Endothelial cell (in vitro differentiated cells): ENCODE results near the gene MED23. TPM values are rescaled to one million over a fixed set of nuclear protein-coding genes. Genes with fewer than 3 reads are reported as not detected.

Experiments used
- DNase-seq: peaks from one replicate; pipeline ENCODE4 v3.0.0; 2021; ENCODE audit warnings: low spot score
- H3K27ac Mint-ChIP-seq: one replicate; pipeline ENCODE4 v1.8.0; 2021; ENCODE audit warnings: mixed read lengths, inconsistent platforms; ENCODE audit not compliant: unreplicated experiment
- H3K27me3 Mint-ChIP-seq: one replicate; pipeline ENCODE4 v1.8.0; 2021; ENCODE audit warnings: mild to moderate bottlenecking, moderate library complexity, mixed read lengths, inconsistent platforms; ENCODE audit not compliant: unreplicated experiment
- H3K36me3 Mint-ChIP-seq: one replicate; pipeline ENCODE4 v1.8.0; 2021; ENCODE audit warnings: mild to moderate bottlenecking, low read depth, mixed read lengths, inconsistent platforms; ENCODE audit not compliant: unreplicated experiment
- H3K4me1 Mint-ChIP-seq: one replicate; pipeline ENCODE4 v1.8.0; 2021; ENCODE audit warnings: mild to moderate bottlenecking, mixed read lengths, inconsistent platforms; ENCODE audit not compliant: unreplicated experiment
- H3K4me3 Mint-ChIP-seq: one replicate; pipeline ENCODE4 v1.8.0; 2021; ENCODE audit warnings: mild to moderate bottlenecking, mixed read lengths, inconsistent platforms; ENCODE audit not compliant: unreplicated experiment
- H3K9me3 Mint-ChIP-seq: one replicate; pipeline ENCODE4 v1.8.0; 2021; ENCODE audit warnings: mixed read lengths, inconsistent platforms; ENCODE audit not compliant: unreplicated experiment
- total RNA-seq: library from RNA; stranded (reverse); fragmentation: NEBNext Ultra II Directional; extraction: Animal tissue kit (Norgen Biotek cat#: 25700); gene quantifications from one replicate; pipeline ENCODE4 v1.2.1, GENCODE V29; 2021; ENCODE audit not compliant: unreplicated experiment
- TF ChIP-seq, protein P1 (sequence below): fragments of 200-600 bp; sonication (generic); IDR thresholded peaks from one replicate; pipeline ENCODE4 v1.5.0; 2021; ENCODE audit warnings: antibody characterized with exemption; ENCODE audit not compliant: unreplicated experiment

Gene MED23
- total RNA-seq, 1 donor from 2014 or later: 32.1 TPM

DNA sequence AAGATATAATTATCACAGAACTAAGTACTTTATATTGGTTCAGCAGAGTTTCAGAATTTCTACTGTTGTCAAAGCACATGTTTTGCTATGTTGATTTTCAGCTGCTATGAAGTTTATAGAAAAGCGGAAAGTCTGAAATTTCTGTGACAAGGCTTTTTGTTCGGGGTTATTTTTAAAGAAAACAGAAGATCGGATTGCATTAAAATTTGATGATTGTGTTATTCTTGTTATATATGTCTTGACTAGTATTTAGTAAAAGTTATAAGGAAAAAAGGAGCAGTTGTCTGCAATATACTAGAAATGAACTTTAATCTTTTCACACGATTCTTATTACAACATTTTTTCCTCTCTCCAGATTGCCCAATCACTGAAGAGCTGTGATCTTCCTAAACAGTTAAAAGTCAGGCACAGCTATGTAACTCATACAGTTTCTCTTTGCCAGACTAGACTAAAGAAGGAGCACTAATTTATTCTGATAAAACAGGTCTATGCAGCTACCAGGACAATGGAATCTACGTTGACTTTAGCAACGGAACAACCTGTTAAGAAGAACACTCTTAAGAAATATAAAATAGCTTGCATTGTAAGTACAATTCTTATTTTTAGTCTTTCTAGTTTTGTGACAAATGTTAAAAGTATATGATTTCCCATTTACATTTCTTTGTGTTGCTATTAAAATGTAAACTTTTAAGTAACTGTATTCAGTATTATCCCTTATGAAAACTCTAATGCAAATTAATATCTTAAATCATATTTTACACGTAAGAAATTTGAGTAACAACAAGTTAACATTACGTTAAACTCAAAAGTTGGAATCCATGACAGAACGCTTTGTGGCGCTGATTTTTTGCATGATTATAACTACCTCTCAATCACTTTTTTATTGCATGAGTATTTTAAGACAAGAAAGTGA lies 9.1 kb upstream of the MED23 start, which contains the start of gene ENPP3:
ENPP3 (plus strand) TSS at position 423 of the 913 bp plus-strand sequence; CDS start at position 506, 83 bp downstream.
- no peak within 1 kb of the TSS for H3K27ac Mint-ChIP-seq

DNA sequence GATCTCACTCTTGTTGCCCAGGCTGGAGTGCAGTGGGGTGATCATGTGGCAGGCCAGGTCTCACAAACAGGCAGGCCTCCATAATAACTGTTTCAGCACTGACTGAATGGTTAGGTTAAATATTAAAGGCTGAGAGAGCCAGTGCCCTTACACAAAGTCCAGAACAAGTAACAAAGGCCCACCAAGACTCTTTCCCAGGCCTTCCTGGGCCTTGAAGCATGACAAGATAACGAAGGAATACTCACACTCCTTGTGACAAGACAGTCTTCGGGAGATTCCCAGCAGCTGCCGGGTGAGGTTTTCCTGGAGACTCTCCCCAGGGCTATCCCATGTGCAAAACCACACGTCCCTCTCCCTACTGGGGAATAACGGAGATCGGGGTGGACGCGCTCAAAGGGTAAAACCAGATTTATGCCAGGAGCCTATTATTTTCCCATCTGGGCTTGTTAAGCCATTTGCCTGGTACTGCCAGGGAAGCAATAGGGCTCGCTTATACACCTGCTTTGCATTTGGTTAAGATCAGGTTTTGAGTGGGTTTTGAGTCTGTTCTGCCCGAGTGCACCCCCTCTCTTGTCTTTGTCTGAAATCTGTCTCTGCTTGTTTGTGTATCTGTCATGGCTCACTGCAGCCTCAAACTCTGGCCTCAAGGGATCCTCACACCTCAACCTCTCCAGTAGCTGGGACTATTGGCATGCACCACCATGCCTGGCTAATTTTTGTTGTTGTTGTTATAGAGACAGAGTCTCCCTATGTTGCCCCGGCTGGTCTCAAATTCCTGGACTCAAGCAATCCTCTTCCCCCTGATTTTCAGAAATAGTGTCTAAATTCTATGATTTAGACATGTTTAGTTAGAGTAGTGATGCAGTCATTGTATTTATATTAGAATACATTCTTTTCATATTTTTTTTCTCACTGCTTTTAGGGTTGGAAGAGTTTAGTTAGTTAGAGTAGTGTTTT lies 7.6 kb upstream of the MED23 start:
- Mint-ChIP-seq H3K4me1 (no peaks in the 10 kb centered on the region), H3K27me3 (peaks cover 1% of the 10 kb centered on the region), H3K27ac (no peak overlapping the region), H3K4me3 (no peak overlapping the region), H3K36me3 (no peaks in the 10 kb centered on the region), H3K9me3 (no peaks in the 10 kb centered on the region)
- no peak for DNase-seq
- TF ChIP-seq, protein P1, sequence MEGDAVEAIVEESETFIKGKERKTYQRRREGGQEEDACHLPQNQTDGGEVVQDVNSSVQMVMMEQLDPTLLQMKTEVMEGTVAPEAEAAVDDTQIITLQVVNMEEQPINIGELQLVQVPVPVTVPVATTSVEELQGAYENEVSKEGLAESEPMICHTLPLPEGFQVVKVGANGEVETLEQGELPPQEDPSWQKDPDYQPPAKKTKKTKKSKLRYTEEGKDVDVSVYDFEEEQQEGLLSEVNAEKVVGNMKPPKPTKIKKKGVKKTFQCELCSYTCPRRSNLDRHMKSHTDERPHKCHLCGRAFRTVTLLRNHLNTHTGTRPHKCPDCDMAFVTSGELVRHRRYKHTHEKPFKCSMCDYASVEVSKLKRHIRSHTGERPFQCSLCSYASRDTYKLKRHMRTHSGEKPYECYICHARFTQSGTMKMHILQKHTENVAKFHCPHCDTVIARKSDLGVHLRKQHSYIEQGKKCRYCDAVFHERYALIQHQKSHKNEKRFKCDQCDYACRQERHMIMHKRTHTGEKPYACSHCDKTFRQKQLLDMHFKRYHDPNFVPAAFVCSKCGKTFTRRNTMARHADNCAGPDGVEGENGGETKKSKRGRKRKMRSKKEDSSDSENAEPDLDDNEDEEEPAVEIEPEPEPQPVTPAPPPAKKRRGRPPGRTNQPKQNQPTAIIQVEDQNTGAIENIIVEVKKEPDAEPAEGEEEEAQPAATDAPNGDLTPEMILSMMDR: no peak

More for the DNA sequence above, 9.1 kb upstream of the MED23 start, which contains the start of gene ENPP3:
- Mint-ChIP-seq H3K27me3 (peaks cover 3% of the 10 kb centered on the region), H3K4me1 (no peaks in the 10 kb centered on the region), H3K4me3 (no peak within 1 kb of the TSS), H3K9me3 (no peaks in the 10 kb centered on the region), H3K36me3 (no peaks in the 10 kb centered on the region)
- TF ChIP-seq, protein P1: no peak
- DNase-seq: no peak

DNA sequence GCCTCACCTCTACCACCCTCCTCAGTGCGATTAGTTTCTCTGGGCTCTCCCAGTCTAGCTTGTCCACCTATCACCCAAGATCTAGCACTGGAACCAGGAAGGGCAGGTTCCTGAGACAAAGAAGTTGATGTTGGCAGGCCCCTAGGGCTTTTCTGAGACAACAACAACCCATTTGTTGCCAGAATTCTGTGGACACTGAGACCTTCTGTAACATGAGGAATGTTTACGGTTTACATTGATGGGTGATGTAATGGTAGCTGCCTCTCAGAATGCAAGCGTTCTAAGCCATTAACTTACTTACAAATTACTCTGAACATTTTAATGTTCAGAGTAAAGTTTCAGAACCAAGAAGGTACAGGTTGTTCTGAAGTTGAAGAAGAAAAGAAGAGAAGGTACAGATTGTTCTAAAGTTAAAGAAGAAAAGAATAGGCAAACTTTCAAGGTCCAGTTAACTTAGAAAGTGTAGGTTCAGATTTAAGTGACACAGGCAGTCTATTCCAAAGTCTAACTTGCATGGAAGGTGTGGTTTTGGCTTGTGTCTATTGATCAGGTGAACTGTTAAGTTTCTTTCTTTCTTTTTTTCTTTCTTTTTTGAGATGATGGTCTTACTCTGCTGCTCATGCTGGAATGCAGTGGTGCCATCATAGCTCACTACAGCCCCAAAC lies 3.7 kb upstream of the MED23 start:
- H3K27me3 Mint-ChIP-seq: peaks cover 1% of the 10 kb centered on the region
- TF ChIP-seq, protein P1: no peak
- DNase-seq: no peak
- H3K4me1 Mint-ChIP-seq: peaks cover 7% of the 10 kb centered on the region
- H3K36me3 Mint-ChIP-seq: no peaks in the 10 kb centered on the region
- no peak overlapping the region for H3K27ac Mint-ChIP-seq
- H3K4me3 Mint-ChIP-seq: no peak overlapping the region
- no peaks in the 10 kb centered on the region for H3K9me3 Mint-ChIP-seq

DNA sequence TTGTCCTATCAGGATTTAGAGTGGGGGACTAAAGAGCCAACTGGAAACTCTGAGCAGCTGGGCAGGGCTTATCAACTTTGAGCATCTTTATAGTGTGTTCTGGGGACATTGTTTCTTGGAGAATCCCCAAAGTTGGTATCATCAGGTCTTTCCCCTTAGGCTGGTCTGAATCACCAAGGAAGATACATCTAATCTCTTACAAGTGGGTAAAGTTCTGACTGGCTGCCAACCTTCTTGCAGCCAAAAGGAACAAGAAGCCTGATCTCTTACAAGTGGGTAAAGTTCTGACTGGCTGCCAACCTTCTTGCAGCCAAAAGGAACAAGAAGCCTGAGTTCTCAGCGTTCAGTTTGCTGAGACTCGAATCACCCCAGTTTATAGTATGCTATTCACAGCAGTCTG lies 1.6 kb upstream of the MED23 start:
- Mint-ChIP-seq H3K36me3 (no peaks in the 10 kb centered on the region), H3K27me3 (peaks cover 1% of the 10 kb centered on the region), H3K9me3 (no peaks in the 10 kb centered on the region), H3K4me1 (peaks cover 7% of the 10 kb centered on the region), H3K27ac (no peak overlapping the region), H3K4me3 (no peak overlapping the region)
- TF ChIP-seq, protein P1: no peak
- no peak for DNase-seq
